Trophoblast cell (in vitro differentiated cells and primary cell): Measurements from ENCODE around the gene TMEM239.

ENCODE experiments used
- DNase-seq, 2 donors: peaks; one replicate each; pipeline ENCODE4 v3.0.0-alpha.2; 2016
- H2AFZ ChIP-seq: 2 replicates; pipeline ENCODE4 v1.6.1; 2013; ENCODE audit warnings: low read length, moderate library complexity, mild to moderate bottlenecking; ENCODE audit not compliant: insufficient read depth, poor library complexity
- H2AK5ac ChIP-seq: 2 replicates; pipeline ENCODE4 v1.6.1; 2013; ENCODE audit warnings: mild to moderate bottlenecking, low read length
- H2BK120ac ChIP-seq: 2 replicates; pipeline ENCODE4 v1.6.1; 2013; ENCODE audit warnings: low read length, mild to moderate bottlenecking, moderate library complexity; ENCODE audit not compliant: insufficient read depth, poor library complexity
- H2BK12ac ChIP-seq: 2 replicates; pipeline ENCODE4 v1.6.1; 2013; ENCODE audit warnings: mild to moderate bottlenecking, low read length, moderate library complexity
- H2BK5ac ChIP-seq: 2 replicates; pipeline ENCODE4 v1.6.1; 2013; ENCODE audit warnings: low read length, low read depth, moderate library complexity, mild to moderate bottlenecking; ENCODE audit not compliant: poor library complexity
- H3K14ac ChIP-seq: 2 replicates; pipeline ENCODE4 v1.6.1; 2013; ENCODE audit warnings: mild to moderate bottlenecking, low read length
- H3K18ac ChIP-seq: 2 replicates; pipeline ENCODE4 v1.6.1; 2013; ENCODE audit warnings: mild to moderate bottlenecking, low read length
- H3K23ac ChIP-seq: 2 replicates; pipeline ENCODE4 v1.6.1; 2013; ENCODE audit warnings: low read length
- H3K27ac ChIP-seq: 2 replicates; pipeline ENCODE4 v1.5.1; 2013; ENCODE audit warnings: low read depth, mild to moderate bottlenecking, inconsistent platforms, low read length, moderate library complexity
- H3K27me3 ChIP-seq: 2 replicates; pipeline ENCODE4 v1.6.1; 2013; ENCODE audit warnings: inconsistent platforms, mild to moderate bottlenecking, low read length, moderate library complexity; ENCODE audit not compliant: insufficient read depth
- H3K36me3 ChIP-seq, 2 experiments: 1 replicate in 1 of 2; 2 replicates in 1 of 2; pipeline ENCODE4 v1.6.1; 2013; ENCODE audit warnings: low read length in 2 of 2, mild to moderate bottlenecking in 2 of 2, moderate library complexity in 1 of 2; ENCODE audit not compliant: insufficient read depth in 2 of 2, control insufficient read depth in 1 of 2
- H3K4ac ChIP-seq: 2 replicates; pipeline ENCODE4 v1.6.1; 2013; ENCODE audit warnings: low read depth, mild to moderate bottlenecking, low read length, moderate library complexity
- H3K4me1 ChIP-seq, 2 experiments: 1 replicate in 1 of 2; 2 replicates in 1 of 2; pipeline ENCODE4 v1.6.1; 2013; ENCODE audit warnings: low read length in 2 of 2, mild to moderate bottlenecking in 2 of 2, moderate library complexity in 1 of 2; ENCODE audit not compliant: insufficient read depth in 2 of 2, control insufficient read depth in 1 of 2
- H3K4me2 ChIP-seq: 2 replicates; pipeline ENCODE4 v1.6.1; 2013; ENCODE audit warnings: inconsistent platforms, mild to moderate bottlenecking, low read length, moderate library complexity
- H3K4me3 ChIP-seq: 2 replicates; pipeline ENCODE4 v1.5.1; 2013; ENCODE audit warnings: mild to moderate bottlenecking, low read depth, low read length, inconsistent platforms
- H3K79me1 ChIP-seq: one replicate; pipeline ENCODE4 v1.6.1; 2013; ENCODE audit warnings: low read length
- H3K79me2 ChIP-seq: 2 replicates; pipeline ENCODE4 v1.6.1; 2013; ENCODE audit warnings: low read length, mild to moderate bottlenecking; ENCODE audit not compliant: control insufficient read depth, insufficient read depth, poor library complexity
- H3K9ac ChIP-seq: 2 replicates; pipeline ENCODE4 v1.6.1; 2013; ENCODE audit warnings: mild to moderate bottlenecking, low read length
- H3K9me3 ChIP-seq: 2 replicates; pipeline ENCODE4 v1.6.1; 2013; ENCODE audit warnings: low read depth, mild to moderate bottlenecking, control low read depth, inconsistent platforms, low read length; ENCODE audit not compliant: insufficient read depth
- H4K12ac ChIP-seq: 2 replicates; pipeline ENCODE4 v1.6.1; 2013; ENCODE audit warnings: low read depth, mild to moderate bottlenecking, low read length, moderate library complexity
- H4K8ac ChIP-seq: 2 replicates; pipeline ENCODE4 v1.6.1; 2013; ENCODE audit warnings: low read depth, mild to moderate bottlenecking, low read length, moderate library complexity
- H4K91ac ChIP-seq: one replicate; pipeline ENCODE4 v1.6.1; 2013; ENCODE audit warnings: low read depth, mild to moderate bottlenecking, low read length, moderate library complexity
- WGBS: extraction: QIAGEN DNeasy Blood & Tissue Kit; methylation state at CpG from one replicate; pipeline ENCODE4 v1.1.7; 2013; ENCODE audit warnings: missing lambda C conversion rate; ENCODE audit not compliant: insufficient read length, insufficient coverage; ENCODE audit errors: extremely low coverage; 5-methylcytosine and 5-hydroxymethylcytosine counted together

The TMEM239 gene

DNA sequence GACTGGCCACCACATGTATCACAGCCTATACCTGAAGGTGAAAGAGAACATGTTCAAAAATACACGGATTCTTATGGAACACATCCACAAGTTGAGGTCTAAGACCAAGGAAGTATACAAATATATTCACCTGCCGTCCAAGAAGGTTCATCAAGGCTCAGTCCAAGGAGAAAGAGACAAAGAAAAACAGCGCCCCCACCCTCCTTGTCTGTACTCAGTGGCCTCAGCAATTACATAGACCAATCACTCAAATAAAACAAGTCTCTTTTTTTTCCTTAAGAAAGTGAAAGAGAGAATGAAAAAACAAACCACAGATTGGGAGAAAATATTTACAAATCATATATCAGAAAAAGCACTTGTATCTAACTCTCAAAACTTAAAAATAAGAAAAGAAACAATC, 35.2 kb upstream of the TMEM239 start:
- Histone ChIP-seq H2AFZ (no peak overlapping the region), H3K79me1 (no peaks in the 10 kb centered on the region), H3K9me3 (peaks cover 3% of the 10 kb centered on the region), H2BK12ac (no peak overlapping the region), H3K23ac (no peak overlapping the region), H4K8ac (no peak overlapping the region), H4K91ac (no peak overlapping the region), H2AK5ac (no peak overlapping the region), H3K4ac (no peak overlapping the region), H3K18ac (no peak overlapping the region), H3K27me3 (no peaks in the 10 kb centered on the region), H3K9ac (no peak overlapping the region), H3K79me2 (no peaks in the 10 kb centered on the region), H3K14ac (no peak overlapping the region), H3K4me2 (no peak overlapping the region), H4K12ac (no peak overlapping the region), H3K36me3 (no peaks in the 10 kb centered on the region), H2BK5ac (no peak overlapping the region), H2BK120ac (no peak overlapping the region), H3K4me3 (no peak overlapping the region), H3K27ac (no peak overlapping the region), H3K4me1 (no peaks in the 10 kb centered on the region)
- no CpG with 5 or more reads among the region's 3 CpGs for WGBS
- no peak for DNase-seq

DNA sequence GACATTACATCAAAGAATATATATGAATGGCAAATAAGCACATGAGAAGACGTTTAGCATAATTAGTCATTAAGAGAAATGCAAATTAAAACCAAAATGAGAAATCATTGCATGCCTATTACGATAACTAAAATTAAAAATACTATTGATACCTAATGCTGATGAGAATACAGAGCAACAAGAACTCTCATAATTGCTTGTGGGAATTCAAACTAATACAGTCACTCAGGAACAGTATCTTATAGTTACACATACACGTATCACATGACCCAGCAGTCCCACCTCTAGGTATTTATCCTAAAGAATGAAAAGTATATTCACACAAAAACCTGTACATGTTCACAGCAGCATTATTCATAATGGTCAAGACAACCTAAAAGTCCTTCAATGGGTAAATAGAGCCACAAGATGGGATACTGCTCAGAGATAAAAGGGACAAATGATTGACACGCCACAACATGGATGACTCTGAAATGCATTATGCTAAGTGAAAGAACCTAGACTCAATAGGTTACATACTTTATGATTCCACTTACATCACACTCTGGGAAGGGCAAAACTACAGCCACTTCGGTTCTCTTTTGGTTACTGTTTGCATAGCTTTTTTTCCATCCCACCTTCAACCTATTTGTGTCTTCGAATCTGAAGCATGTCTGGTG, 32.1 kb upstream of the TMEM239 start:
- H3K27ac ChIP-seq: no peak overlapping the region
- H3K79me1 ChIP-seq: no peaks in the 10 kb centered on the region
- H2BK5ac ChIP-seq: no peak overlapping the region
- H2AFZ ChIP-seq: no peak overlapping the region
- no peak overlapping the region for H3K9ac ChIP-seq
- H3K36me3 ChIP-seq: no peaks in the 10 kb centered on the region
- H3K9me3 ChIP-seq: peaks cover 2% of the 10 kb centered on the region
- no peak overlapping the region for H3K23ac ChIP-seq
- DNase-seq: no peak
- no peaks in the 10 kb centered on the region for H3K79me2 ChIP-seq
- no CpG with 5 or more reads among the region's 6 CpGs for WGBS
- H3K4me3 ChIP-seq: no peak overlapping the region
- H4K12ac ChIP-seq: no peak overlapping the region
- H3K4me1 ChIP-seq: no peaks in the 10 kb centered on the region
- no peaks in the 10 kb centered on the region for H3K27me3 ChIP-seq
- no peak overlapping the region for H2AK5ac ChIP-seq
- H3K18ac ChIP-seq: no peak overlapping the region
- no peak overlapping the region for H3K4ac ChIP-seq
- H2BK12ac ChIP-seq: no peak overlapping the region
- no peak overlapping the region for H4K8ac ChIP-seq
- H3K4me2 ChIP-seq: no peak overlapping the region
- no peak overlapping the region for H3K14ac ChIP-seq
- no peak overlapping the region for H4K91ac ChIP-seq
- H2BK120ac ChIP-seq: no peak overlapping the region

- H2BK120ac ChIP-seq: no peak overlapping the region
- H3K18ac ChIP-seq: no peak overlapping the region
- no peak overlapping the region for H2BK12ac ChIP-seq
- H3K4me1 ChIP-seq: no peaks in the 10 kb centered on the region
- no peaks in the 10 kb centered on the region for H3K79me1 ChIP-seq
- H4K8ac ChIP-seq: no peak overlapping the region
- DNase-seq: no peak
- H3K4me3 ChIP-seq: peak overlapping the region; percentile 27
- H3K79me2 ChIP-seq: no peaks in the 10 kb centered on the region
- H2BK5ac ChIP-seq: no peak overlapping the region
- H3K27me3 ChIP-seq: no peaks in the 10 kb centered on the region
- H3K27ac ChIP-seq: no peak overlapping the region
- no peak overlapping the region for H3K14ac ChIP-seq
- H4K91ac ChIP-seq: no peak overlapping the region
- H3K9ac ChIP-seq: no peak overlapping the region
- no peak overlapping the region for H2AFZ ChIP-seq
- no peak overlapping the region for H3K4me2 ChIP-seq
- H3K36me3 ChIP-seq: peaks cover 22 to 30% of the 10 kb centered on the region in 2 experiments
- no CpG with 5 or more reads among the region's 6 CpGs for WGBS
- H2AK5ac ChIP-seq: no peak overlapping the region
- H3K9me3 ChIP-seq: no peaks in the 10 kb centered on the region
- no peak overlapping the region for H3K23ac ChIP-seq
- H3K4ac ChIP-seq: no peak overlapping the region
- H4K12ac ChIP-seq: no peak overlapping the region
Measured at GRCh38 chr20:2793471-2793870, 22.7 kb upstream of the TMEM239 start.

DNA sequence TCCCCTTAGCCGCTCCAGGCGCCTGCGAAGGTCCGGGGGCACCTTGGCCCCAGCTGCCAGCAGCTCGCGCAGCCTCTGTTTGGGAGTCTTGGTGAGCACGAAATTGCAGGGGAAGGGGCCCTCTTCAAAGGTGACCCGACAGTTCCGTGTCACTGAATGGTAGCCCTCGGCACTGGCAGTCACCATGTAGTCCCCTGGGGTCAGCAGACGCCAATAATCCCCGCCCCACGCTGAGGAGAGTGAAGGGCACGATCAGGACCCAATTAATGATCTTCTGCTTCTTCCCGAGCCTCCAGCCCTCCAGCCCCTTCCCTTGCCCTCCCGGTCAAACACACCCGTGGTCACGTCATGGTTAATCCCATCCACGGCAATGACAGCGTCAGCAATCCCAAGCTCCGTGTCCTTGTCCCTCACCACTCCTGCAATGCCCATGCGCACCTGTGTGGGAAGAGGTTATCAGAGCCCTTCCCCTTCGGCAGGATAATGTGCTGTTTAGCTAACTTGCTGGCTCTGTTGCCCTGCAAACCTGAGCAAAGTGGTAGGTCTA, 21.9 kb upstream of the TMEM239 start:
- Histone ChIP-seq H2BK5ac (no peak overlapping the region), H2AFZ (no peak overlapping the region), H2BK12ac (no peak overlapping the region), H3K18ac (no peak overlapping the region), H2AK5ac (no peak overlapping the region), H3K9ac (no peak overlapping the region), H3K79me2 (no peaks in the 10 kb centered on the region), H3K4ac (no peak overlapping the region), H3K9me3 (no peaks in the 10 kb centered on the region), H4K12ac (no peak overlapping the region), H3K79me1 (no peaks in the 10 kb centered on the region), H3K27me3 (no peaks in the 10 kb centered on the region), H2BK120ac (no peak overlapping the region), H3K27ac (no peak overlapping the region), H3K36me3 (peaks cover 24 to 30% of the 10 kb centered on the region in 2 experiments), H3K23ac (no peak overlapping the region), H3K4me2 (no peak overlapping the region), H3K4me1 (peaks cover 0 to 3% of the 10 kb centered on the region in 2 experiments), H3K4me3 (no peak overlapping the region), H4K8ac (no peak overlapping the region), H3K14ac (no peak overlapping the region), H4K91ac (no peak overlapping the region)
- WGBS: no CpG with 5 or more reads among the region's 23 CpGs
- no peak for DNase-seq
